Calu3 (cell line): ENCODE results near the gene ALK. TPM values are rescaled to one million over a fixed set of nuclear protein-coding genes. Genes with fewer than 3 reads are reported as not detected.

Source experiments
- BruUV-seq: library from RNA; stranded (reverse); fragments of 400-500 nt; replicated peaks from 2 replicates; lab custom pipeline; 2021; lab: Mats Ljungman, UMichigan
- CTCF ChIA-PET: fragments of 300-600 bp; sonication (Branson Sonifier 250); formaldehyde crosslinking; loops from one replicate; lab custom pipeline; 2022; ENCODE audit warnings: antibody characterized with exemption; lab: Charles Lee
- DNase-seq: peaks from one replicate; pipeline ENCODE4 v3.0.0; 2022
- H3K27ac Mint-ChIP-seq: one replicate; pipeline ENCODE4 v1.8.0; 2022; ENCODE audit warnings: mixed read lengths; ENCODE audit not compliant: unreplicated experiment
- H3K27me3 Mint-ChIP-seq: one replicate; pipeline ENCODE4 v1.8.0; 2022; ENCODE audit warnings: mixed read lengths; ENCODE audit not compliant: unreplicated experiment
- H3K36me3 Mint-ChIP-seq: one replicate; pipeline ENCODE4 v1.8.0; 2022; ENCODE audit warnings: mild to moderate bottlenecking, moderate library complexity, mixed read lengths; ENCODE audit not compliant: insufficient read depth, unreplicated experiment
- H3K4me1 Mint-ChIP-seq: one replicate; pipeline ENCODE4 v1.8.0; 2022; ENCODE audit warnings: mild to moderate bottlenecking, low read depth, mixed read lengths; ENCODE audit not compliant: unreplicated experiment
- H3K4me3 Mint-ChIP-seq: one replicate; pipeline ENCODE4 v1.8.0; 2022; ENCODE audit warnings: mild to moderate bottlenecking, low read depth, moderate library complexity, mixed read lengths; ENCODE audit not compliant: unreplicated experiment
- H3K9me3 Mint-ChIP-seq: one replicate; pipeline ENCODE4 v1.8.0; 2022; ENCODE audit warnings: low read depth, mixed read lengths; ENCODE audit not compliant: unreplicated experiment
- CTCF ChIP-seq: fragments of 200-600 bp; IDR thresholded peaks from one replicate; pipeline ENCODE4 v1.8.0; 2022; ENCODE audit warnings: antibody characterized with exemption; ENCODE audit not compliant: unreplicated experiment
- intact Hi-C: fragments of 100-400 bp; cut with micrococcal nuclease; formaldehyde crosslinking; loops from one replicate; pipeline ENCODE4 v1.10.0; 2022; ENCODE audit not compliant: unreplicated experiment
- total RNA-seq: library from RNA; stranded (reverse); gene quantifications from 2 replicates; pipeline ENCODE4 v1.2.3, GENCODE V29; 2022

The ALK gene
- total RNA-seq, 1 experiment from 2014 or later, result not detected

- peaks cover 11% of the 10 kb centered on the region for H3K4me1 Mint-ChIP-seq
- no peaks in the 10 kb centered on the region for H3K36me3 Mint-ChIP-seq
- no peak overlapping the region for H3K27ac Mint-ChIP-seq
- H3K27me3 Mint-ChIP-seq, result peaks cover 84% of the 10 kb centered on the region
- TF ChIP-seq CTCF, result no peak
- DNase-seq, result no peak
- BruUV-seq, result no TSS peak
- H3K4me3 Mint-ChIP-seq, result no peak overlapping the region
- H3K9me3 Mint-ChIP-seq, result peaks cover 4% of the 10 kb centered on the region
- CTCF ChIA-PET, result no interaction called here
- intact Hi-C loops, result no loop called here
Observed at GRCh38 chr2:29525921-29526320, 395.5 kb downstream of the ALK start.

DNA sequence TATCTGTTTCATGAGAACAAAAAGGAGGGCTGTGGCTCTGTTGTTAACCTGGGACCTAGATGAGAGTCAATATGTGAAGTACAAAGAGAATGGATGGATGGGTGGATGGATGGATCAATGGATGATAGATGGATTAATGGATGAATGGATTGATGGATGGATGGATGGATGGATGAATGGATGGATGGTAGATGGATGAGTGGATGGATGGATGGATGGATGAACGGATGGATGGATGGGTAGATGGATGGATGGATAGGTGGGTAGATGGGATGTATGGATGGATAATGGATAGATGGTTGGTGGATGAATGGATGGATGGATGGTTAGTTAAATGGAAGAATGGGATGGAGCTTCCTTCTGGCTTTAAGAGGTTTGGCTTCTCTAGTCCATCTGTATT, 396.7 kb downstream of the ALK start:
- DNase-seq, result no peak
- intact Hi-C loops, result no loop called here
- Mint-ChIP-seq H3K27me3 (peaks cover 84% of the 10 kb centered on the region), H3K4me3 (no peak overlapping the region), H3K4me1 (peaks cover 11% of the 10 kb centered on the region), H3K36me3 (no peaks in the 10 kb centered on the region), H3K9me3 (peaks cover 6% of the 10 kb centered on the region), H3K27ac (no peak overlapping the region)
- BruUV-seq, result no TSS peak
- no peak for TF ChIP-seq CTCF
- CTCF ChIA-PET, result no interaction called here

- Mint-ChIP-seq H3K4me3 (no peak overlapping the region), H3K9me3 (peaks cover 7% of the 10 kb centered on the region), H3K27me3 (peaks cover 84% of the 10 kb centered on the region), H3K27ac (no peak overlapping the region), H3K4me1 (peaks cover 11% of the 10 kb centered on the region), H3K36me3 (no peaks in the 10 kb centered on the region)
- peak; percentile 8 for DNase-seq
- CTCF ChIA-PET, result interaction anchor here (0.6 kb wide), 1 partner anchor 11 kb away, joined by 3 read pairs; no protein-coding TSS in a partner anchor
- intact Hi-C loops, result no loop called here
- TF ChIP-seq CTCF, result no peak
- no TSS peak for BruUV-seq
Observed at GRCh38 chr2:29522951-29523669, 398.3 kb downstream of the ALK start.

DNA sequence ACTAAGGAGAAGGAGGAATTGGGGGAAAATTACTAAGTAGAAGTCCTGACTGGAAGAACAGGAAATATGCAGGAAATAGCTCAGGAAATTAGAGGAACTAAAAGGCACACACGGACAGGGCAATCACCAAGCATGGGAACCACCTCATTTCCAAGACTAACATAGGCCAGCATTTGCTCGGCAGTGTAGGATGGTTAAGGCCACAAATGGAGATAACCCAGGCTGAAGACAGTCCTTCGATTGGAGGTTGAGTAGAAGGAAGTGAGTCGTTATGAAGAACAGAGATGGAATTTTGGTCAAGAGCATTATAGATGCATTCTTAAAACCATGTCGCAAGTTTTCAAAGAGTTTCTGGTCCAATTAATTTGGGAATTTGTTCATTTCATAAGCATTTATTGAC, 401.4 kb downstream of the ALK start:
- TF ChIP-seq CTCF, result no peak
- peaks cover 98% of the 10 kb centered on the region for H3K27me3 Mint-ChIP-seq
- no peak overlapping the region for H3K27ac Mint-ChIP-seq
- CTCF ChIA-PET, result no interaction called here
- BruUV-seq, result no TSS peak
- no peak for DNase-seq
- H3K36me3 Mint-ChIP-seq, result no peaks in the 10 kb centered on the region
- H3K9me3 Mint-ChIP-seq, result peaks cover 7% of the 10 kb centered on the region
- peaks cover 11% of the 10 kb centered on the region for H3K4me1 Mint-ChIP-seq
- intact Hi-C loops, result no loop called here
- H3K4me3 Mint-ChIP-seq, result no peak overlapping the region
